ENCODE data around the gene RNF150. TPM values are rescaled to one million over a fixed set of nuclear protein-coding genes. Genes with fewer than 3 reads are reported as not detected.

RNF150 gene
- total RNA-seq, 1 donor from 2014 or later = 15.0 TPM

GRCh38 chr4:141131723-141132071 is 1.6 kb downstream of the RNF150 start:
- no peak for DNase-seq

GRCh38 chr4:141130947-141131605 is 2.2 kb downstream of the RNF150 start:
- DNase-seq = peak; percentile 31

- peak; percentile 5 for DNase-seq
These were observed 5.4 kb downstream of the RNF150 start for GRCh38 chr4:141127884-141128283.

GRCh38 chr4:141126769-141127168 is 6.5 kb downstream of the RNF150 start:
- no peak for DNase-seq

- DNase-seq = no peak
These were observed 9.0 kb downstream of the RNF150 start for GRCh38 chr4:141124224-141124623.

GRCh38 chr4:141121768-141122454 is 11.4 kb downstream of the RNF150 start:
- DNase-seq = no peak

GRCh38 chr4:141121101-141121500 is 12.2 kb downstream of the RNF150 start:
- DNase-seq = no peak

GRCh38 chr4:141120036-141120593 is 13.2 kb downstream of the RNF150 start:
- DNase-seq = no peak

GRCh38 chr4:141119071-141119470 is 14.2 kb downstream of the RNF150 start:
- no peak for DNase-seq

GRCh38 chr4:141118381-141118780 is 14.9 kb downstream of the RNF150 start:
- DNase-seq = no peak

GRCh38 chr4:141117935-141118334 is 15.3 kb downstream of the RNF150 start:
- DNase-seq = no peak

GRCh38 chr4:141109983-141110382 is 23.3 kb downstream of the RNF150 start:
- DNase-seq = no peak

GRCh38 chr4:141107927-141108326 is 25.3 kb downstream of the RNF150 start:
- no peak for DNase-seq

GRCh38 chr4:141102367-141102766 is 30.9 kb downstream of the RNF150 start:
- DNase-seq = no peak

GRCh38 chr4:141101511-141101910 is 31.8 kb downstream of the RNF150 start:
- DNase-seq = no peak

GRCh38 chr4:141099326-141099725 is 33.9 kb downstream of the RNF150 start:
- DNase-seq = no peak

- no peak for DNase-seq
These were observed 35.1 kb downstream of the RNF150 start for GRCh38 chr4:141098163-141098562.

- DNase-seq = no peak
These were observed 42.8 kb downstream of the RNF150 start for GRCh38 chr4:141090473-141090872.

- peak; percentile 64 for DNase-seq
These were observed 51.3 kb downstream of the RNF150 start for GRCh38 chr4:141081921-141082395.

GRCh38 chr4:141080668-141081067 is 52.6 kb downstream of the RNF150 start:
- DNase-seq = no peak

- DNase-seq = no peak
These were observed 53.8 kb downstream of the RNF150 start for GRCh38 chr4:141079393-141079930.

- DNase-seq = peak; percentile 68
These were observed 54.4 kb downstream of the RNF150 start for GRCh38 chr4:141078871-141079270.

GRCh38 chr4:141077611-141078225 is 55.6 kb downstream of the RNF150 start:
- no peak for DNase-seq

Measured in skin of body (tissue), 2 donors.